ENCODE data around the gene SLC8A3.

DNA sequence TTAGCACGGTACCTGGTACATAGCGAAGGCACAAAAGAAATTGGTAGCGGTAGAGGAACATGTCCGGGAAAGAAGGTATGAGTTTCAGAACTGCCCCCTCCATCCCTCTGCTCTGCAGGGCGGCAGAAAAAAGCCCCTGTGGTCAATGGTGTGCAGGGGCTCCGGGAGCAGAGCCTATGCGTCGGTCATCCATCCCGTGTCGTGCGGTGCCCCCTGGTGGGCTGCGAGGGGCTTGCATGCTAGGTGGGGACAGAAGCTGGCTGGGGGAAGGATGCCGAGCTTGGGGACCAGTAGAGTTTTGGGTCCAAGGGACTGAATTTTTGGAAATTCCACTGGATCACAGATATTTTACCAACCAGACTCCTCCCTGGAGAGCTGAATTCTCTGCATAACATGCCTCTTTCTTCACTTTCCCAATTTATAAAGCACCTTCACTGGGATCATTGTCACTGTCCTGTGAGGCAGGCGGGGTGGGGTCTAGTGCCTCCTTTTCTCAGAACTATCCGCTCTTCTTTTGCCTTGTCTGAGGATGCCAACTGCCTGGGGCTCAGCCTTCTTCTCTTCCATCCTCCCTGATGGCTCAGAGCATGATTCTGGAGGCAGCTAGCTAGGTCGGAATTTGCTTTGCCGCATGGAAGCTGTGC is 160.8 kb downstream of the SLC8A3 start:
- TF ChIP-seq, protein P1, sequence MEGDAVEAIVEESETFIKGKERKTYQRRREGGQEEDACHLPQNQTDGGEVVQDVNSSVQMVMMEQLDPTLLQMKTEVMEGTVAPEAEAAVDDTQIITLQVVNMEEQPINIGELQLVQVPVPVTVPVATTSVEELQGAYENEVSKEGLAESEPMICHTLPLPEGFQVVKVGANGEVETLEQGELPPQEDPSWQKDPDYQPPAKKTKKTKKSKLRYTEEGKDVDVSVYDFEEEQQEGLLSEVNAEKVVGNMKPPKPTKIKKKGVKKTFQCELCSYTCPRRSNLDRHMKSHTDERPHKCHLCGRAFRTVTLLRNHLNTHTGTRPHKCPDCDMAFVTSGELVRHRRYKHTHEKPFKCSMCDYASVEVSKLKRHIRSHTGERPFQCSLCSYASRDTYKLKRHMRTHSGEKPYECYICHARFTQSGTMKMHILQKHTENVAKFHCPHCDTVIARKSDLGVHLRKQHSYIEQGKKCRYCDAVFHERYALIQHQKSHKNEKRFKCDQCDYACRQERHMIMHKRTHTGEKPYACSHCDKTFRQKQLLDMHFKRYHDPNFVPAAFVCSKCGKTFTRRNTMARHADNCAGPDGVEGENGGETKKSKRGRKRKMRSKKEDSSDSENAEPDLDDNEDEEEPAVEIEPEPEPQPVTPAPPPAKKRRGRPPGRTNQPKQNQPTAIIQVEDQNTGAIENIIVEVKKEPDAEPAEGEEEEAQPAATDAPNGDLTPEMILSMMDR (IDR thresholded peaks at IDR 0.05): peak; percentile 77 to 93 (median 88)
- TF ChIP-seq POLR2A (IDR thresholded peaks at IDR 0.05): no peak
